IMR-90 (cell line): ENCODE measurements around the gene TMEM52.

Experiments
- BHLHE40 ChIP-seq: fragments of 150-350 bp; IDR thresholded peaks from 2 replicates; pipeline ENCODE4 v1.6.1; 2016; ENCODE audit warnings: mild to moderate bottlenecking, low read depth, low read length
- CEBPB ChIP-seq: IDR thresholded peaks from 2 replicates; pipeline ENCODE4 v1.6.1; 2012; ENCODE audit warnings: low read depth, low read length, improper control_type of control experiment
- CHD1 ChIP-seq: IDR thresholded peaks from 2 replicates; pipeline ENCODE4 v1.6.1; 2012; ENCODE audit warnings: low read depth, low read length, improper control_type of control experiment
- MAFK ChIP-seq: IDR thresholded peaks from 2 replicates; pipeline ENCODE4 v1.6.1; 2012; ENCODE audit warnings: low read depth, low read length, improper control_type of control experiment
- MAZ ChIP-seq: IDR thresholded peaks from 2 replicates; pipeline ENCODE4 v1.6.1; 2012; ENCODE audit warnings: low read depth, mild to moderate bottlenecking, low read length, improper control_type of control experiment, moderate library complexity, borderline replicate concordance
- MXI1 ChIP-seq: IDR thresholded peaks from 2 replicates; pipeline ENCODE4 v1.6.1; 2012; ENCODE audit warnings: low read depth, mild to moderate bottlenecking, low read length, moderate library complexity, borderline replicate concordance
- POLR2A ChIP-seq: IDR thresholded peaks from 2 replicates; pipeline ENCODE4 v1.6.1; 2012; ENCODE audit warnings: mild to moderate bottlenecking, low read depth, low read length
- RCOR1 ChIP-seq: IDR thresholded peaks from 2 replicates; pipeline ENCODE4 v1.6.1; 2012; ENCODE audit warnings: mild to moderate bottlenecking, low read length, improper control_type of control experiment; ENCODE audit not compliant: insufficient replicate concordance
- RFX5 ChIP-seq: IDR thresholded peaks from 2 replicates; pipeline ENCODE4 v1.8.0; 2012; ENCODE audit warnings: low read depth, mild to moderate bottlenecking, low read length, moderate library complexity
- SMC3 ChIP-seq: fragments of 150-350 bp; IDR thresholded peaks from 2 replicates; pipeline ENCODE4 v1.6.1; 2016; ENCODE audit warnings: low read depth, mild to moderate bottlenecking, antibody characterized with exemption, low read length, moderate library complexity
- TF ChIP-seq, protein P1 (sequence below): conservative IDR thresholded peaks from 2 replicates; pipeline ENCODE4 v1.5.1; 2012; ENCODE audit warnings: mild to moderate bottlenecking, low read depth, low read length, improper control_type of control experiment
- TF ChIP-seq, protein P2 (sequence below): fragments of 150-350 bp; IDR thresholded peaks from 2 replicates; pipeline ENCODE4 v1.6.1; 2016; ENCODE audit warnings: low read depth, mild to moderate bottlenecking, low read length, moderate library complexity, borderline replicate concordance
- TF ChIP-seq, protein P3 (sequence below): fragments of 150-350 bp; IDR thresholded peaks from 2 replicates; pipeline ENCODE4 v1.6.1; 2017; ENCODE audit warnings: mild to moderate bottlenecking, antibody characterized with exemption, low read length, low read depth

DNA sequence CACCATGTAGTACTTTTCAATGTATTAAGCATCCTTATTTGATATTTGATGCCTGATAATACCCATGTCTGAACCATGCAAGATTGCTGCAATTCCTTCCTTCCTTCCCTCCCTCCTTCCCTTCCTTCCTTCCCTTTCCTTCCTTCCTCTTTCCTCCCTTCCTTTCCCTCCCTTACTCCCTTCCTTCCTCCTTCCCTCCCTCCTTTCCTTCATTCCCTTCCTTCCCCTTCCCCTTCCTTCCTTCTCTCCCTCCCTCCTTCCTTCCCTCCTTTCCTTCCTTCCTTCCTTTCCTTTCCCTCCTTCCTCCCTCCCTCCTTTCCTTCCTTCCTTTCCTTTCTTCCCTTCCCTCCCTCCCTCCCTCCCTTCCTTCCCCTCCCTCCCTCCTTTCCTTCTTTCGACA is 29.7 kb upstream of the TMEM52 start:
- TF ChIP-seq POLR2A (no peak), BHLHE40 (no peak), CEBPB (no peak), MAZ (no peak), RCOR1 (no peak), MAFK (no peak), MXI1 (no peak), SMC3 (no peak), CHD1 (no peak), RFX5 (no peak)
- TF ChIP-seq, protein P1, sequence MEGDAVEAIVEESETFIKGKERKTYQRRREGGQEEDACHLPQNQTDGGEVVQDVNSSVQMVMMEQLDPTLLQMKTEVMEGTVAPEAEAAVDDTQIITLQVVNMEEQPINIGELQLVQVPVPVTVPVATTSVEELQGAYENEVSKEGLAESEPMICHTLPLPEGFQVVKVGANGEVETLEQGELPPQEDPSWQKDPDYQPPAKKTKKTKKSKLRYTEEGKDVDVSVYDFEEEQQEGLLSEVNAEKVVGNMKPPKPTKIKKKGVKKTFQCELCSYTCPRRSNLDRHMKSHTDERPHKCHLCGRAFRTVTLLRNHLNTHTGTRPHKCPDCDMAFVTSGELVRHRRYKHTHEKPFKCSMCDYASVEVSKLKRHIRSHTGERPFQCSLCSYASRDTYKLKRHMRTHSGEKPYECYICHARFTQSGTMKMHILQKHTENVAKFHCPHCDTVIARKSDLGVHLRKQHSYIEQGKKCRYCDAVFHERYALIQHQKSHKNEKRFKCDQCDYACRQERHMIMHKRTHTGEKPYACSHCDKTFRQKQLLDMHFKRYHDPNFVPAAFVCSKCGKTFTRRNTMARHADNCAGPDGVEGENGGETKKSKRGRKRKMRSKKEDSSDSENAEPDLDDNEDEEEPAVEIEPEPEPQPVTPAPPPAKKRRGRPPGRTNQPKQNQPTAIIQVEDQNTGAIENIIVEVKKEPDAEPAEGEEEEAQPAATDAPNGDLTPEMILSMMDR, result no peak
- TF ChIP-seq, protein P2, sequence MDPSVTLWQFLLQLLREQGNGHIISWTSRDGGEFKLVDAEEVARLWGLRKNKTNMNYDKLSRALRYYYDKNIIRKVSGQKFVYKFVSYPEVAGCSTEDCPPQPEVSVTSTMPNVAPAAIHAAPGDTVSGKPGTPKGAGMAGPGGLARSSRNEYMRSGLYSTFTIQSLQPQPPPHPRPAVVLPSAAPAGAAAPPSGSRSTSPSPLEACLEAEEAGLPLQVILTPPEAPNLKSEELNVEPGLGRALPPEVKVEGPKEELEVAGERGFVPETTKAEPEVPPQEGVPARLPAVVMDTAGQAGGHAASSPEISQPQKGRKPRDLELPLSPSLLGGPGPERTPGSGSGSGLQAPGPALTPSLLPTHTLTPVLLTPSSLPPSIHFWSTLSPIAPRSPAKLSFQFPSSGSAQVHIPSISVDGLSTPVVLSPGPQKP, result no peak
- TF ChIP-seq, protein P3, sequence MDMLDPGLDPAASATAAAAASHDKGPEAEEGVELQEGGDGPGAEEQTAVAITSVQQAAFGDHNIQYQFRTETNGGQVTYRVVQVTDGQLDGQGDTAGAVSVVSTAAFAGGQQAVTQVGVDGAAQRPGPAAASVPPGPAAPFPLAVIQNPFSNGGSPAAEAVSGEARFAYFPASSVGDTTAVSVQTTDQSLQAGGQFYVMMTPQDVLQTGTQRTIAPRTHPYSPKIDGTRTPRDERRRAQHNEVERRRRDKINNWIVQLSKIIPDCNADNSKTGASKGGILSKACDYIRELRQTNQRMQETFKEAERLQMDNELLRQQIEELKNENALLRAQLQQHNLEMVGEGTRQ, result no peak
